HepG2 (cell line): ENCODE data around the gene MYO18A. TPM values are rescaled to one million over a fixed set of nuclear protein-coding genes. Genes with fewer than 3 reads are reported as not detected.

ENCODE experiments used
- CBFB ChIP-seq: sonication (generic); formaldehyde crosslinking; IDR thresholded peaks from 2 replicates; pipeline ENCODE4 v1.4.0; 2020; ENCODE audit warnings: missing genetic modification reagents
- CENPT ChIP-seq: sonication (generic); formaldehyde crosslinking; IDR thresholded peaks from 2 replicates; pipeline ENCODE4 v1.8.0; 2022; ENCODE audit warnings: low read depth, mild to moderate bottlenecking, moderate library complexity, missing genetic modification reagents
- EEA1 ChIP-seq: sonication (generic); formaldehyde crosslinking; IDR thresholded peaks from 2 replicates; pipeline ENCODE4 v1.5.1; 2020; ENCODE audit warnings: mild to moderate bottlenecking, missing genetic modification reagents, borderline replicate concordance
- EHMT2 ChIP-seq: fragments of 200-600 bp; sonication (generic); IDR thresholded peaks from 2 replicates; pipeline ENCODE4 v1.7.0; 2017; ENCODE audit warnings: antibody characterized with exemption, low read depth, low read length, borderline replicate concordance
- HNRNPK ChIP-seq: fragments of 200-400 bp; formaldehyde crosslinking; IDR thresholded peaks from 2 replicates; pipeline ENCODE4 v1.6.1; 2018; ENCODE audit warnings: low read length, low read depth, moderate library complexity, mild to moderate bottlenecking; ENCODE audit not compliant: poor library complexity, severe bottlenecking
- HNRNPUL1 ChIP-seq: fragments of 200-400 bp; formaldehyde crosslinking; IDR thresholded peaks from 2 replicates; pipeline ENCODE4 v1.6.1; 2017; ENCODE audit warnings: low read depth, mild to moderate bottlenecking, low read length, moderate library complexity
- HOXA9 ChIP-seq: sonication (generic); formaldehyde crosslinking; IDR thresholded peaks from 2 replicates; pipeline ENCODE4 v1.8.1; 2022; ENCODE audit warnings: missing genetic modification reagents, mild to moderate bottlenecking, moderate library complexity, borderline replicate concordance
- KDM3A ChIP-seq: IDR thresholded peaks from 2 replicates; pipeline ENCODE4 v1.6.1; 2018; ENCODE audit warnings: low read depth, missing compliant biosample characterization
- RARG ChIP-seq: sonication (generic); formaldehyde crosslinking; IDR thresholded peaks from 2 replicates; pipeline ENCODE4 v1.4.0; 2020; ENCODE audit warnings: low read depth, mild to moderate bottlenecking, missing genetic modification reagents
- RNF2 ChIP-seq: fragments of 450-650 bp; conservative IDR thresholded peaks from 2 replicates; pipeline ENCODE4 v1.6.1; 2016; ENCODE audit warnings: low read depth
- SMC3 ChIP-seq: IDR thresholded peaks from 2 replicates; pipeline ENCODE4 v1.6.1; 2011; ENCODE audit warnings: low read length, improper control_type of control experiment
- SRSF1 ChIP-seq: fragments of 200-400 bp; formaldehyde crosslinking; optimal IDR thresholded peaks from 2 replicates; pipeline ENCODE3; 2017; ENCODE audit warnings: mild to moderate bottlenecking, low read depth, low read length, moderate library complexity
- THAP8 ChIP-seq: sonication (generic); formaldehyde crosslinking; IDR thresholded peaks from 2 replicates; pipeline ENCODE4 v1.5.1; 2020; ENCODE audit warnings: missing genetic modification reagents, mild to moderate bottlenecking, borderline replicate concordance
- ZBTB20 ChIP-seq: sonication (generic); formaldehyde crosslinking; IDR thresholded peaks from 2 replicates; pipeline ENCODE4 v1.8.1; 2023; ENCODE audit warnings: missing genetic modification reagents, low read depth, mild to moderate bottlenecking, borderline replicate concordance
- ZBTB40 ChIP-seq, 2 experiments: fragments of 450-650 bp in 1 of 2; sonication (generic) in 1 of 2; formaldehyde crosslinking in 1 of 2; IDR thresholded peaks; 2 replicates each; pipeline versions ENCODE4 v1.6.1 to v1.8.0; 2016 to 2022; ENCODE audit warnings: antibody characterized with exemption in 1 of 2, mild to moderate bottlenecking in 1 of 2, missing genetic modification reagents in 1 of 2
- ZNF121 ChIP-seq: sonication (generic); formaldehyde crosslinking; IDR thresholded peaks from 2 replicates; pipeline ENCODE4 v1.5.0; 2020; ENCODE audit warnings: mild to moderate bottlenecking, missing genetic modification reagents
- ZNF691 ChIP-seq: sonication (generic); formaldehyde crosslinking; IDR thresholded peaks from 2 replicates; pipeline ENCODE4 v1.4.0; 2020; ENCODE audit warnings: missing genetic modification reagents, low read depth, mild to moderate bottlenecking, borderline replicate concordance
- polyA plus RNA-seq, 8 experiments: library from polyadenylated mRNA; depleted of rRNA in 3 of 8; stranded (reverse) in 7 of 8; unstranded in 1 of 8; fragments of >200 nt; fragmentation: Illumina TruSeq in 4 of 8; extraction: Trizol in 4 of 8; gene quantifications; 2 replicates each; pipeline versions ENCODE4 v1.2.1 to v1.2.3, GENCODE V29; 2011 to 2016; ENCODE audit warnings: low read depth in 4 of 8, missing spikeins in 1 of 8, mixed read lengths in 1 of 8; ENCODE audit not compliant: insufficient read depth in 1 of 8
- total RNA-seq, 5 experiments: library from RNA; depleted of rRNA; stranded (reverse); fragments of >200 nt; fragmentation: Illumina TruSeq; extraction: Trizol; gene quantifications; 2 replicates each; pipeline ENCODE4 v1.2.3, GENCODE V29; 2016; ENCODE audit warnings: low read depth in 1 of 5

Gene MYO18A
- total and polyA plus RNA-seq, 2 of the 13 experiments (the other 11 are each of a cell fraction or from before 2014, with no cell fraction given): 16.8 to 24.8 TPM

GRCh38 chr17:29219378-29220047 lies 39.3 kb upstream of the MYO18A start (continued):
- no peak for TF ChIP-seq ZBTB40 (IDR thresholded peaks at IDR 0.05)
- TF ChIP-seq ZBTB40 (CRISPR knock-in tag; IDR thresholded peaks at IDR 0.05): no peak
- no peak for TF ChIP-seq HNRNPUL1
- no peak for TF ChIP-seq ZNF121
- no peak for TF ChIP-seq SRSF1
- peak; percentile 91 for TF ChIP-seq SMC3
- no peak for TF ChIP-seq EEA1 (CRISPR knock-in tag)
- TF ChIP-seq KDM3A (CRISPR knock-in tag): 0 out of 2 replicates have a peak, but pooled peaks have one; percentile 57
- no peak for TF ChIP-seq CENPT (CRISPR knock-in tag)
- no peak for TF ChIP-seq THAP8
- TF ChIP-seq HOXA9 (CRISPR knock-in tag): no peak
- TF ChIP-seq RARG (CRISPR knock-in tag): no peak
- TF ChIP-seq ZBTB20: no peak
- TF ChIP-seq RNF2: no peak
- no peak for TF ChIP-seq EHMT2
- no peak for TF ChIP-seq HNRNPK
- peak; percentile 31; the same call in 1 of the 2 replicates for TF ChIP-seq CBFB (CRISPR knock-in tag)
- no peak for TF ChIP-seq ZNF691
